CD4-positive, alpha-beta T cell treated with Interleukin-15 for 4 hours (primary cell): ENCODE results near the gene UBE2G1.
"Not testable (repeated sequence)": the region's sequence is repeated elsewhere in the genome, so short reads cannot be mapped to it uniquely, and the experiment has no call there.

Experiments used
- DNase-seq: peaks from one replicate; pipeline ENCODE4 v3.0.0-alpha.2; 2020; ENCODE audit warnings: low spot score

The UBE2G1 gene, protein sequence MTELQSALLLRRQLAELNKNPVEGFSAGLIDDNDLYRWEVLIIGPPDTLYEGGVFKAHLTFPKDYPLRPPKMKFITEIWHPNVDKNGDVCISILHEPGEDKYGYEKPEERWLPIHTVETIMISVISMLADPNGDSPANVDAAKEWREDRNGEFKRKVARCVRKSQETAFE

DNA sequence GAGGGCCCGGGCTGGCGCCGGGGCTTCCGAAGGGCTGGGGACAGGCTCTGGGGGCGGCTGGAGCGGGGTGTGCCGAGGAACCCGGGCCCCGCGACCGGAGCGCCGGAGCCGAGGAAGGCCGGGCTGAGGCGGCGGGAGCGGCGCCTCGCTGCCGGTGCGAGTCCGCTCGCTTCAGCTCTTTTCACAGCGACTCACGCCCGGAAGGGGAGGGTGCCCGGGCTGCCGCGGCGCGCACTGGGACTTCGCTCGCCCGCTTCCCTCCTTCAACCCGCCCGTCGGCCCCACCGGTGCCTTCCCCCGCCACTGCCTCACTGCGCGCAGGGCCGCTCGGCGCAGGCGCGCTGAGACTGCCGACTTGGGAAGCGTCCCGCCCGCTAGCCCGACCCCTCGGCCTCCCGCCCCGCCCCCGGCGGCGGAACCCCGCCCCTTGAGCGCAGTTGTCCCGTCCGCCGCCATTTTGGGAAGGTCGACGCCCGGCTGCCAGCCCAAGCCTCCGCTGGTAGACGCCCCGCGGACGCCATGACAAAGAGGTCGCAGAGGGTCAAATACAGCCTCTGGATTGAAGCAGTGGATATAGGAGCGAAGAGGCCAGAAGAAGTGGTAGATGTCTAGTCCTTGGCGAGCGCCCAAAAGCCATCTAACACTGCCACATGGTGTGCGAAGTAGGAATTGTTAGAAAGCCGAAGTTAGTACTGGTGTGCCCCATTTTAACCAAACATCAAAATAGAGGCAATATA, at the start of gene UBE2G1:
UBE2G1 (minus strand) TSS at position 349 of the 737 bp plus-strand sequence. CDS start 359 bp downstream, outside the sequence.
- DNase-seq = peak; percentile 100

DNA sequence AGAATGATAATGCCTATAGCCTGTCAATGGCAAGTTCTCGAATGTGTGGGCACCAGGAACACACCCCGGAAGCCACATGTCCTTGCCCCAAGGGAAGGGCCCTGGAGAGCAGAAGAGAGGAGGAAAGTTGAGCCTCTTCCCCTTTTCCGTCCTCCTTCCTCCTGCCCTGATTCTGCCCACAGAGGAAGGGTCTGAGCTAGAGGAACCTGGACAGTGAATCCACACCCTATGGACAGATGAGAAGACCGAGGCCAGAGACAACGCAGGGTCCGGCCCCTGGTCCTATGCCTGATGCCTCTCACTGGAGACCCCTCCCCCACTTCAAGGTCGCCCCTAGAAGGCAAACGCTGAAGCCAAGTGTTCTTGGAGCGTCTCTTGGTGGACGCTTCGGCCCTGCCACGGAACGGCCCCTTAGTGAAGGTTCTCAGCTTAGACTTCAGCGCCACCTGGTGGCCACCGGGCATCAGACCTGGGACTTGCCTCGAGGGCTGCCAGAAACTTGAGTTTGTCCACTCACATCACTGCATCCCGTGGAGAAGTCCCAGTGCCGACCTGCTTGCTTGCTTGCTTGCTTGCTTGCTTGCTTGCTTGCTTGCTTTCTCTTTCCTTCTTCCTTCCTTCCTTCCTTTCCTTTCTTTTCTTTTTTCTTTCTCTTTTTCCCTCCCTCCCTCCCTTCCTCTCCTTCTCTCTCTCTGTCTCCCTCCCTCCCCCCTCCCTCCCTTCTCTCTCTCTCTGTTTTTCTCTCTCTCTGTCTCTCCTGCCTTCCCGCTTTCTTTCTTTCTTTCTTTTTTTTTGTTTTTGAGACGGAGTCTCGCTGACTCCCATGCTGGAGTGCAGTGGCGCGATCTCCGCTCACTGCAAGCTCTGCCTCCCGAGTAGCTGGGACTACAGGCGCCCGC, 46.7 kb upstream of the UBE2G1 start:
- DNase-seq = peak; percentile 88

DNA sequence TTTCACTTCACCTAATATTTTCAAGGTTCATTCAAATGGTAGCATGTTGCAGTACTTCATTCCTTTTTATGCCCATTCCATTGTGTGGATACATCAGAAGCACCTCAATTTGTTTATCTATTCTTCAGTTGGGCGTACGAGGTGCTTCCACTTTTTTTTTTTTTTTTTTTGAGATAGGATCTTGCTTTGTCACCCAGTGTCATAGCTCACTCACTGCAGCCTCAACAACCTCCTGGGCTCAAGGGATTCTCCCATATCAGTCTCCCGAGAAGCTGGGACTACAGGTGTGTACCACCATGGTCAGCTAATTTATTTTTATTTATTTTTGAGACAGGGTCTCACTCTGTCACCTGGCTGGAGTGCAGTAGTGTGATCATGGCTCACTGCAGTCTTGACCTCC, 44.7 kb upstream of the UBE2G1 start:
- DNase-seq = no peak

DNA sequence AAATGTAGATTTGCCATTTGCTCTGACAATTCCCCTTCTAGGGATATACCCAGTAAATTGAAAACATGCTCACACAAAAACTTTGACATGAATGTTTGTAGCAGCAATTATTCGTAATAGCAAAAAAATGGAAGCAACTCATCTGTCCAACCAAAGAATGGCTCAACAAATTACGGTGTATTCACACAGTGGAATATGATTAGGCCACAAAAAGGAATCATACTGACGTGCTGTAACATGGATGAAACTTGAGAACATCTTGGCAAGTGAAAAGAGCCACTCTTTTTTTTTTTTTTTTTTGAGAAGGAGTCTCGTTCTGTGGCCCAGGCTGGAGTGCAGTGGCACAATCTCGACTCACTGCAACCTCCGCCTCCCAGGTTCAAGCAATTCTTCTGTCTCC, 43.2 kb upstream of the UBE2G1 start:
- DNase-seq = no peak

DNA sequence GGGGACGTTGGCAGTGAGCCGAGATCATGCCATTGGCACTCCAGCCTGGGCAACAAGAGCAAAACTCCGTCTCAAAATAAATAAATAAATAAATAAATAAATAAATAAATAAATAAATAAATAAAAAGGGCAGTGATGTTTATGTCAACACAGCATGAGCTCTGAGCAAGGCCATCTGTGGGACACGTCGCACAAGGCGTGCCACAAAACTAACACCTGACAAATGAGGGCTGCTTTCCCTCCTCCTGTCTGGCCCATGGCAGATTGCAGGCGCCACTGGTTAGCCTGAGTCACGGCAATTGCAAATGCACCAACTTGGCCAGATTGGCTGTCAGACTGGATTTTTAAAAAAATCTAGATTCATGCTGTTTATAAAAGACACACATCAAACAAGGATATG, 41.4 kb upstream of the UBE2G1 start:
- no peak for DNase-seq

DNA sequence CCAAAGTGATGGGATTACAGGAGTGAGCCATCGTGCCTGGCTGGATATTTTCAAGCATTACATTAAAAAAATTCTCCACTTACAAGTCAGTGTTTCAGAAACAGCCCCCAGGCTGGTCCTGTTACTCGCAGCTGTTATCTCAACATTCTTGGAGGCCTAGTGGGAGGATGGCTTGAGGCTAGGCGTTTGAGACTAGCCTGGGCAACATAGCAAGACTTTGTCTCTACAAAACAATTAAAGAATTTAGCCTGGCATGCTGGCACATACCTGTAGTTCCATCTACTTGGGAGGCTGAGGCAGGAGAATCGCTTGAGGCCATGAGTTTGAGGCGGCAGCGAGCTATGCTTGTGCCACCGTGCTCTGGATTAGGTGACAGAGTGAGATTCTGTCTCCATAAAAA, 40.7 kb upstream of the UBE2G1 start:
- DNase-seq = no peak

DNA sequence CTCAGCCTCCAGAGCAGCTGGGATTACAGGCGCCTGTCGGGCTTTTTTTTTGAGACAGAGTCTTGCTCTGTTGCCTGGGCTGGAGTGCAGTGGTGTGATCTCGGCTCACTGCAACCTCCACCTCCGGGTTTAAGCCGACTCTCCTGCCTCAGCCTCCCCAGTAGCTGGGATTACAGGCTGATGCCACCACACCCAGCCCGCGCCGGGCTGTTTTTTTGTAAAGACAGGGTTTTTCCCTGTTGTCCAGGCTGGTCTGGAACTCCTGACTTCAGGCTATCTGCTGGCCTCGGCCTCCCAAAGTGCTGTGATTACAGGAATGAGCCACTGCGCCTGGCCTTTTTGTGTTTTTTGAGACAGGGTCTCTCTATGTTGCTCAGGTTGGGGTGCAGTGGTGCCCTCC, 39.9 kb upstream of the UBE2G1 start:
- DNase-seq = no peak

DNA sequence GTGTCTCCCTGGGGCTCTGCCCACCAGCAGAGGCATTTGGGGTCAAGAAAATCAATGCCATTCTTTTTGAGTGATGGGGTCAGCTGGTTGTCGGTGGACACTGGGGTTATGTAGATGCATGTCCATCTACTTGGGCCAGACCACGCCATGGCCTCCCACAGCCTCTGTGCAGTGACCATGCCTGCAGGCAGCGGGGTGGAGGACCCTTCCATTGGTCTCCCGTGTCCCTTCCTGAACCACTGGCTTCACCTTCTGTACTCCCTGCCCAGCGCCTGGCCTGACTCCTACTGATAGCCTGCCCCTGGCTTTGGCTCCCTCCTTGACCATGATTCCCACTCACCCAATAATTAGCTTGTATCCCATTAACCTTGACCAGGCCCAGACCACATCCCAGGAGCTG, 39.2 kb upstream of the UBE2G1 start:
- DNase-seq = no peak

DNA sequence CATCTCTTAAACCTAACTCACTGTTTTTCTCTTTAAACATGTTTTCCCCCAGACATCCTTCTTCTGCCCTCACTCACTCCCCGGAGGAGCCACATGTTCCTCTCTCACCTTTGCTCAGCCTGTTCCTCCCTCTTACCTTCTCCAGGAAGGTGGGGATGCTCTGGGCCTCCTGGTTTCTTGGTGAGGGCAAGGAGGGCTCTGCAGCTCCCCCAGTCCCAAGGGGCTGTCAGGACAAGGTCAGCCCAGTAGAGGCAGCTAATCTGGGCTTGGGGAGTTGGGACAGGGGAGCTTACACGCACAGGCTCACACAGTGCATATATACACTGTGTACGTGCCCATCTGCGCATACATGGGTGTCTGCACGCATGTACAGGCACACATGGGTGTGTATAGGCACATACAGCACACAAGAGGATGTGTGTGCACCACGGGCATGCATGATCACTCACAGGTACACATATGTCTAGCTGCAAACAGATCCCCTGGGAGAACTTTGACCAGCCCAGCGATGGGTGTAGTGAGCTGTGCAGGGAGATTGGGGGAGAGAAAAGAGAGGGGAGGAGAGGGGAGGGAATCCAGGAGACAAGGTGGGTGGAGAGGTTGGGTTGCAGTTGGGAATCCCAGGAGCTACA, 38.7 kb upstream of the UBE2G1 start:
- no peak for DNase-seq

DNA sequence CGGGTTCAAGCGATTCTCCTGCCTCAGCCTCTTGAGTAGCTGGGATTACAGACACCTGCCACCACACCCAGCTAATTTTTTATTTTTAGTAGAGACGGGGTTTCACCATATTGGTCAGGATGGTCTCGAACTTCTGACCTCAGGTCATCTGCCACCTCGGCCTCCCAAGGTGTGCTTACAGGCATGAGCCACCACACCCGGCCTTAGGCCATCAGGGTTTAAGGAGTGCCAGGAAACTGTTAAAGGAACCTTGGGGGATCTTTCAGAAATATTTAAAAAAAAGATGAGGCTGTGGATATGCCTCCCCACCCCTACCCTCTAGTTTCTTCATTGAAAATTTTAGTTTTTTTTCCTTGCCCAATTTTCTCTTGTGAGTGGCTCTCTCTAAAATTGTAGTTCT, 31.4 kb upstream of the UBE2G1 start:
- DNase-seq = no peak

DNA sequence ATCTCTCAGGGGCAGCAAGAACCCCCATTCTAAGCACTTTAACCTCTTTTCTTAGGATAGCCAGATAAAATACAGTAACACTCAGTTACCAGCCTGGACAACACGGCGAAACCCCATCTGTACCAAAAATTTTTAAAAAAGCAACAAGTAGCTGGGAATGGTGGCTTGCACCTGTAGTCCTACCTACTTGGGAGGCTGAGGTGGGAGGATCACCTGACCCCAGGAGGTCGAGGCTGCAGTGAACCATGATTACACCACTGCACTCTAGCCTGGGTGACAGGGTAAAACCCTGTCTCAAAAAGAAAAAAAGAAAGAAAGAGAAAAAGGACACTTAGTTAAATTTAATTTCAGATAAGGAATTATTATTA, 28.6 kb upstream of the UBE2G1 start:
- no peak for DNase-seq

DNA sequence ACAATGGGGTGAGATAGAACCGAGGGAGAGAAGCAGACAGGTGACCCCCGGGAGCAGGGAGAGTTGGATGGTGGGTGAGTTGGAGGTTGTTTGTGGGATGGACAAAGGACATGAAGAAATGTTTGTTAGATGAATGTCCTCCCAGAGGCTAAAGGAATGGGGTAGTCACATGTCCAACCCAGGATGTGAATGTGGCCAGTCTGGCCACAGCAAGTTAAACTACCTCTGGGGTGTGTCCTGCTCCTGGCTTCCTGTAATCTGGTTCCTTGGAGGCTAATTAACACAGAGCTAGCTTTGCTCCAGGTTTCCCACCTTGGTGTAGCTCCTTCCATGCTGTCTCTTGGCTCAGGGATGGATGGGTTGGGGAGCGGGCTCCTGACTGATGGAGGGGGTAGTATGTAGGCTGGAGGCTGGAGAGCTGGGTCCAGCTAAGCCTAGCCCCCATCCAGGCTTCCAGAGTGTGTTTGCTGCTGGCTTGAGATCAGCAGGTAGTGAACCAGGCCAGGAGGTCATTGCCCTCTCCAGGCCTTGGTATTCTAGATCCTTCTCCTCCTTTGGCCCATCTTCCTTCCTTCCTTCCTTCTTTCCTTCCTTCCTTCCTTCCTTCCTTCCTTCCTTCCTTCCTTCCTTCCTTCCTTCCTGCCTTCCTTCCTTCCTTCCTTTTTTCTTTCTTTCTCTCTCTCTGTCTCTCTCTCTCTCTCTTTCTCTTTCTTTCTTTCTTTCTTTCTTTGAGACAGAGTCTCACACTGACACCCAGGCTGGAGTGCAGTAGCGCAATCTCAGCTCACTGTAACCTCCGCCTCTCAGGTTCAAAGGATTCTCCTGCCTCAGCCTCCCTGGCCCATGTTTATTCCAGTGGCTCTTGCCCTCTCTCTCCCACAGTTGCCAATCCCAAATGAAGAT, 28.0 kb upstream of the UBE2G1 start:
- DNase-seq = no peak

DNA sequence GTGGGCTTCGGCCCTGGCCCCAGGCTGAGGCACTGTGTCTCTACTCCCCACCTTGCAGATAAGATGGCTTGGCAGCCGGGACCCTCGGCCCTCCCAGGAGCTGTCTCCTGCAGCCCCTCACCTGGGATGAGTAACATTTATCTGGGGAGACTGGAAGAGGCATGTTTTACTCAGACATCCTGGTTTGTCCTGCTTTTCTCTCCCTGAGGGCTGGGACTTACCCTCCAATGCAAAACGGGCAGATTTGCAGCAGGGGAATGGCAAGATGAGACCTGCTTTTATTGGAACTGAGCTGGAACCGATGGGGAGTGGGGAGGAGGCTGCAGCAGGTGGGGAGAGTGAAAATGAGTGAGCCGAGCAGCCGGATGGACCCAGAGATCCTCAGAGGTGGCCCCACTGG, 27.3 kb upstream of the UBE2G1 start:
- DNase-seq = no peak

DNA sequence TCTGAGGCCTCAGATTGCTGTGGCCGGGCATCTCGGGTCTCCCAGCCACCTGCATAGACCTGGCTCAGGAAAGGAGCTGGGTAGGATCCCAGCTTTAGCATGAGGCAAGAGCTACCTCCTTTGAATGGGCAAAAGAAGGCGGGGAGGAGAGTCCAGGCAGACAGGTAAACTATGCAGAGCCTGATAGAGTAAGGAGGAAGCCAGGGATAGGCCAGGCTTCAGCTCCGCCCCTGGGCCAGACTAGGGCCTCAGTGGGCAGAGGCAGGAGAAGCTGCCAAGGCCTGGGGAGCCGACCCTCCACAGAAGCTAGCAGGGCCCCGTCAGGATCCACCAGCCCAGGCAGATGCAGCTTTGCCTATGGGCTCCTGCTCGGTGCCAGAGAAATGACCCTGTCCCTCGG, 22.6 kb upstream of the UBE2G1 start:
- no peak for DNase-seq

DNA sequence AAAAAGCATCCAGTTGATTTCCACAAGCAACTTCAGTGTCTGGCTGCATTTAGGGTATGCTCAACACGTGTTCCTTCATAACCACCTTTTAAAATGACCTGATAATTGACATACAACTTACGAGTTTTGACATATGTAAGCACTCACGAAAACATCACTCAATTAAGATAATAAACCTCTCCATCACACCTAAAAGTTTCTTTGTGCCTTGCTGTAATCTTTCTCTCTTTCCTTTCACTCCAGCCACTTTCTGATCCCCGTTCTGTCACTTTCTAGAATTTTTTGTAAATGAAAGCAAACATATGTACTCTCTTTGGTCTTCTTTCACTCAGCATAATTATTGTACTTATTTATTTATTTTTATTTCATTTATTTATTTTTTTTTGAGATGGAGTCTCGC, 20.7 kb upstream of the UBE2G1 start:
- no peak for DNase-seq

DNA sequence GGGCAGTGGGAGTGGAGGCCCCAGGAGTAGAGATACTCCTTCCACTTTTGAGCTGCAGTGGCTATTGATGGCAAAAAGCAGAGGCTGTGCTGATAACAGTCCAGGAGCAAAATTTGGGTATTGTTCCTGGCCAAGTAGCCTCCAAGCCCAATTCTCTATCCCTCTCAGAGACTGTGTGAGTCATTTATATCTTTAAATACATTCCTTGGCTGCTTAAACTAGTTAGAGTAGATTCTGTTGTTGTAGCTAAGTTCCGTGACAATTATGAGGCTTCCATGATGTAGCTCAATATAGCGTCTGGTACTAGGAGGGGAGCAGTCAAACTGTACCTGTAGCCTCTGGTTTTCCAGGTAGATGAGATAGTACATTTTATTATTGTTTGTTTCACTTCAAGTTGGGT, 19.9 kb upstream of the UBE2G1 start:
- no peak for DNase-seq

DNA sequence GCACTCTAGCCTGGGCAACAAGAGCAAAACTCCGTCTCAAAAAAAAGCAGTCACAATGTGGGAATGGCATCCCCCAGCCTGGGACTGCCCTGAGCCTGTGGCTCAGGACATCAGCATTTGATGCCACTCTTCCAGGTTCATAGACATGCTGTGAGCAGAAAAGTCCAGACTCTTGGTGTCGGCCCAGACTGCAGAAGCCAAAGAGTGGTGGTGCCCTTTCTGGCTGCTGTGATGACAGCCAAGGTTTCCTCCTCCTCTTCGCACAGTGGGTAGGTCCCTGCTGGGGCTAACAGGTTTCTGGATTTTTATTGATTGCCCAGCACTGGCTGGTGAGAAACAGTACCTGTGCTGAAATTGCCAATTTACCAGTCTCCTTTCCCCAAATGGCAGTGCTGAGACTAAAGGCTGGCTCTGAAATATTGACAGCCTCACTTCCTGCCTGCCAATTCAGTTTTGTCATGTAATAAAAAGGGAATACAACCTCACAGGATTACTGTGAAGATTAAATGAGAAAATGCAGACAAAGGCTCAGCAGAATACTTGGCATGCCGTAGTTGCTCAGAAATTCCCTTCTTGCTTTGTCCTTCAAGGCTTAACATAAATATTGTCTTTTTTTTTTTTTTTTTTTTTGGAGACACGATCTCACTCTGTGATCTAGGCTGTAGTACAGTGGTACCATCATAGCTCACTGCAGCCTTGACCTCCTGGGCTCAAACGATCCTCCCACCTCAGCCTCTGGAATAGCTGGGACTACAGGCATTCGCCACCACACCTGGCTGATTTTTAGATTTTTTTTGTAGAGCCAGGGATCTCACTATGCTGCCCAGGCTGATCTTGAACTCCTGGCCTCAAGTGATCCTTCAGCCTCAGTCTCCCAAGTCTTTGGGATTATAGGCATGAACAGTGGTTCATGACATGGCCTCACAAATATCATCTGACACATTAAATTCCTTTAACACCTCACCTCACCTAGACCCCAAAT, 15.5 kb upstream of the UBE2G1 start:
- DNase-seq = no peak

DNA sequence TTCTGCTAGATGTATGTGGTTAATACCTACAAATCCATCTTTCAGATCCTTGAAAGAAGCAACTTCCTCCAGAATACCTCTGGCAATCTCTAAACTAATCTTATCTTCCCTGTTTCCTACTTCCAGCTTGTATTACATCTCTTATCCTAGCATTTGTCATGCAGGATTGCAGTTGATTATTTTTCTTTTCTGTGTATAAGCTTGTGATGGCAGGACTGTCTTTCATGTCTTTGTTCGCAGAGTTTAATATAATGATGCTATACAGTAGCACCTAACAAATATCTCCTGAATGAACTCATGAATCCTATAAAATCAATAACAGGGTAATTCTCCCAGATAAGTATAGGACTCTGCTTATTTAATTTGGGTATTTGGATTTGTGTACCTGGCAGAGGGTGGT, 12.2 kb upstream of the UBE2G1 start:
- DNase-seq = no peak

DNA sequence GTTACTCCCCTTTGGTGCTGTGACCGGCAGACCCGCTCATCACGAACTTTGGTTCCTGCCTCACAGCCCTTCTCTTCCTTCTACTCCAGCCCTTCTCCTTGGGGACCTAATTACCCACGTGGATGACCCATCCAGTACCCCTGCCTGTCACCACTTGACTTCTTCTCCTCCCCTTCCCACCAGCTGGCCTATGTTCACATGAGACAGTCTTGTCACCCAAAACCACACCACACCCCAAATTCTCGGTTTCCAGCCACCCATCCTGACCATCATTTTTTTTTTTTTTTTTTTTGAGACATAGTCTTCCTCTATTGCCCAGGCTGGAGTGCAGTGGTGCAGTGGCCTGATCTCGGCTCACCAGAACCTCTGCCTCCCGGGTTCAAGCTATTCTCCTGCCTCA, 10.8 kb upstream of the UBE2G1 start:
- not testable (repeated sequence) for DNase-seq

DNA sequence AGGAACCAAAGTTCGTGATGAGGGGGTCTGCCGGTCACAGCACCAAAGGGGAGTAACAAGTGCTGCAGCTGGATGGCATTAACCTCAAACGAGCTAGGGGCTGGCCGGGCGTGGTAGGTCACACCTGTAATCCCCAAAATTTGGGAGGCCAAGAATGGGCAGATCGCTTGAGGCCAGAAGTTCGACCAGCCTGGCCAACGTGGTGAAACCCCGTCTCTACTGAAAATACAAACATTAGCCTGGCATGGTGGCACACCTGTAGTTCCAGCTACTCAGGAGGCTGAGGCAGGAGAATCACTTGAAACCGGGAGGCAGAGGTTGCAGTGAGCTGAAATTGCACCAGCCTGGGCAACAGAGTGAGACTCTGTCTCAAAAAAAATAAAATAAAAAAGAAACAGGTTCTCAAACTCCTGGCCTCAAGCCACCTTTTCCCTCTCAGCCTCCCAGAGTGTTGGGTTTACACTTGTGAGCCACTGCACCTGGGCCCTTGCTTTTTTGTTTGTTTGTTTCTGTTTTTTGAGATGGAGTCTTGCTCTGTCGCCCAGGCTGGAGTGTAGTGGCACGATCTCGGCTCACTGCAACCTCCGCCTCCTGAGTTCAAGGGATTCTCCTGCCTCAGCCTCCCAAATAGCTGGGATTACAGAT, 9.4 kb upstream of the UBE2G1 start:
- not testable (repeated sequence) for DNase-seq
